Measurements from ENCODE around the gene ARL4D.

ARL4D gene

DNA sequence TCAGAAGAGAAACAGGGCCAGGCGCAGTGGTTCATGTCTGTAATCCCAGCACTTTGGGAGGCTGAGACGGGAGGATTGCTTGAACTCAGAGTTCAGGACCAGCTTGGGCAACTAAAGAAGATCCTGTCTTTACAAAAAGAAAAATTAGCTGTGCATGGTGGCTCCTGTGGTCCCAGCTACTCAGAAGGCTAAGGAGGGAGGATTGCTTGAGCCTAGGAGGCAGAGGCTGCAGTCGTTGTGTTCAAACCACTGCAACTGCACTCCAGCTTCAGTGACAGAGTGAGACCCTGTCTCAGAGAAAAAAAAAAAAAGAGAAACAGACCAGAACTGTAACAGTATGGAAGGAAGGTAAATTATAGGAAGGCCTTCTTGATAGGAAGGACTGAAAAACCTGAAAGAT is 10.3 kb downstream of the ARL4D start:
- H3K27ac ChIP-seq, result no peak overlapping the region
- no peak for TF ChIP-seq CTCF (conservative IDR thresholded peaks at IDR 0.05)
- TF ChIP-seq ZFX (IDR thresholded peaks at IDR 0.05), result no peak

DNA sequence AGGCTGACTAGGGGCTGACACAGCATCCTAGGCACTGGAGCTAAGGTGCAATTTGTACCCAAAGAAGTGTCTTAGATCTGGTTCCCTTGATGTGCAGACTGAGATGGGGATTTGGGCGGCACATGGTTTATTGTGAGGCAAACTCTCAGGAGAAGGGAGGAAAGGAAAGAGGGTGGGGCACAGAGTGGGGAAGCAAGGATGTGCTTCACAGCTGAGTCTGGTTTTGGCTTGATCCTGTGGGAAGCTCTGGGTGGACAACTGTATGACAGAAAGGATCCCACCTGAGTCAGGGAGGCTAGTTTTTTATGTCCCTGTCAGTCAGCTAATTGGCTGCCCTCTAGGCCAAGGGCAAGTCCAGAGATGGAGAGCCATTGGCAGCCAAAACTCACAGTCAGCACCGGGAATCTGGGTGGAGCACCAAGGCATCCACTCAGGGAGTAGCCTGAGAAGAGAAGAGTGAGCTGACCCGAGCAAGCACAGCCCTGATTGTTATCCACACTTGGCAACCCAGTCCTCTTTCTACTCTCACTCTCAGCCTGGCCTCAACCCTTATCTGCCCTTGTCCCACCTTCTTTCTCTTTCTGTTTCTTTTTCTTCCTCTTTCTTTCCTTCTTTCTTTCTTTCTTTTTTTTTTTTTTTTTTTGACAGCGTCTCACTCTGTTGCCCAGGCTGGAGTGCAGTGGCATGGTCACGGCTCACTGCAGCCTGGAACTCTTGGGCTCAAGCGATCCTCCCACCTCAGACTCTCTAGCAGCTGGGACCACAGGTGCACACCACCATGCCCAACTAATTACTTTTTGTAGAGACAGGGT is 12.0 kb downstream of the ARL4D start:
- TF ChIP-seq ZFX (IDR thresholded peaks at IDR 0.05), result no peak
- TF ChIP-seq CTCF (conservative IDR thresholded peaks at IDR 0.05), result no peak
- H3K27ac ChIP-seq, result no peak overlapping the region

GRCh38 chr17:43411369-43411677 is 12.5 kb downstream of the ARL4D start:
- no peak overlapping the region for H3K27ac ChIP-seq
- TF ChIP-seq CTCF (conservative IDR thresholded peaks at IDR 0.05), result no peak
- no peak for TF ChIP-seq ZFX (IDR thresholded peaks at IDR 0.05)

DNA sequence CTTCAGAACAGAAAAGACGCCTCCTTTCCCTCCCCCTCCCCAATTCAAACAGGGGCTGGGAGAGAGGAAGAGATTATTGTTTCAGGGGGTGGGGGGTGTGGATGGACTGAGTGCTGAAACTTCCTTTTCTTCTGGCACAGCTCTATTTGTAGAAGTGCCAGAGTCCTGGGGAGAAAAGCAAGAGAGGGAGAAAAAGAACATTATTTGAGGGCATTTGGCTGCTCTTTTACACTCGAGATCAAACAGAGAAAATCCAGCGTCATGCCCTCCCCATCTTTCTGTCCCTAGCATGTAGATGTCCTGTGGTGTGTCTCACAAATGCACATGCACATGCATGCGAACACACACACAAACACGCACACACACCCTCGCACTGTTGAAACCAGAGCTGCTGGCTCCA is 13.0 kb downstream of the ARL4D start:
- H3K27ac ChIP-seq, result no peak overlapping the region

GRCh38 chr17:43412166-43412565 is 13.4 kb downstream of the ARL4D start:
- TF ChIP-seq ZFX (IDR thresholded peaks at IDR 0.05) (no peak), CTCF (conservative IDR thresholded peaks at IDR 0.05) (no peak)
- H3K27ac ChIP-seq, result no peak overlapping the region

More for the DNA sequence above, 13.0 kb downstream of the ARL4D start:
- TF ChIP-seq CTCF (conservative IDR thresholded peaks at IDR 0.05), result no peak
- TF ChIP-seq ZFX (IDR thresholded peaks at IDR 0.05), result no peak

GRCh38 chr17:43416998-43417890 is 18.5 kb downstream of the ARL4D start:
- TF ChIP-seq CTCF (conservative IDR thresholded peaks at IDR 0.05) (no peak), ZFX (IDR thresholded peaks at IDR 0.05) (no peak)
- no peak overlapping the region for H3K27ac ChIP-seq

All from C4-2B (cell line).